ENCODE measurements around the gene HACL1. TPM values are rescaled to one million over a fixed set of nuclear protein-coding genes. Genes with fewer than 3 reads are reported as not detected.

Gene HACL1
- total and polyA plus RNA-seq, 10 donors = 18.2 to 30.1 (median 23.5) TPM

GRCh38 chr3:15636028-15636709 lies 34.8 kb upstream of the HACL1 start:
- 37 to 60% (median 45%) methylated on average over 14 of the region's 14 CpGs for WGBS, 5 donors
- H3K27ac ChIP-seq = peak overlapping the region; percentile 20 to 82 (median 68)
- no peak for DNase-seq
- no peaks in the 10 kb centered on the region for H3K27me3 ChIP-seq (replicated peaks in 1 of 7)
- TF ChIP-seq POLR2AphosphoS5 (IDR thresholded peaks at IDR 0.05) = peak in 2 of 3 donors; percentile 66 to 78
- TF ChIP-seq CTCF (IDR thresholded peaks at IDR 0.05 in 8 of 11, conservative IDR thresholded peaks at IDR 0.05 in 3 of 11) = peak in 1 of 11 experiments; percentile 21
- TF ChIP-seq POLR2A (IDR thresholded peaks at IDR 0.05) = no peak
- H3K9me3 ChIP-seq = no peaks in the 10 kb centered on the region
- intact Hi-C loops (cut with DNase I; ENCODE audit: low total_unique reads) = loop anchor here (10.0 kb wide), 1 partner anchor 539 kb away; the partner anchor contains the start of gene GALNT15
- H3K4me1 ChIP-seq = peaks cover 4 to 55% (median 28%) of the 10 kb centered on the region in 6 donors
- H3K4me3 ChIP-seq = peak overlapping the region in 1 of 8 donors; percentile 3
- peaks cover 0 to 4% (median 0%) of the 10 kb centered on the region in 6 donors for H3K36me3 ChIP-seq

- Histone ChIP-seq H3K36me3 (peaks cover 0 to 4% (median 0%) of the 10 kb centered on the region in 6 donors), H3K27me3 (replicated peaks in 1 of 7) (no peaks in the 10 kb centered on the region), H3K9me3 (no peaks in the 10 kb centered on the region), H3K4me3 (no peak overlapping the region), H3K4me1 (peaks cover 4 to 65% (median 37%) of the 10 kb centered on the region in 6 donors), H3K27ac (peak overlapping the region in 6 of 8 donors; percentile 7 to 82 (median 72))
- 74 to 83% (median 81%) methylated on average over 13 of the region's 13 CpGs for WGBS, 5 donors
- intact Hi-C loops (cut with DNase I; ENCODE audit: low total_unique reads) = loop anchor here (10.0 kb wide), 1 partner anchor 540 kb away; the partner anchor contains the start of gene GALNT15
- no peak for DNase-seq
- no peak for TF ChIP-seq POLR2AphosphoS5 (IDR thresholded peaks at IDR 0.05)
- no peak for TF ChIP-seq CTCF (IDR thresholded peaks at IDR 0.05 in 8 of 11, conservative IDR thresholded peaks at IDR 0.05 in 3 of 11)
- no peak for TF ChIP-seq POLR2A (IDR thresholded peaks at IDR 0.05)
Measured at GRCh38 chr3:15635121-15635661, 33.8 kb upstream of the HACL1 start.

- WGBS, 5 donors = 81 to 97% (median 87%) methylated on average over 2 of the region's 2 CpGs
- H3K27me3 ChIP-seq (replicated peaks in 1 of 7) = no peaks in the 10 kb centered on the region
- H3K4me1 ChIP-seq = peaks cover 7 to 70% (median 43%) of the 10 kb centered on the region in 6 donors
- intact Hi-C loops (cut with DNase I; ENCODE audit: low total_unique reads) = loop anchor here (10.0 kb wide), 1 partner anchor 540 kb away; the partner anchor contains the start of gene GALNT15
- no peaks in the 10 kb centered on the region for H3K9me3 ChIP-seq
- peak overlapping the region in 6 of 8 donors; percentile 3 to 82 (median 36) for H3K27ac ChIP-seq
- DNase-seq = no peak
- no peak for TF ChIP-seq CTCF (IDR thresholded peaks at IDR 0.05 in 8 of 11, conservative IDR thresholded peaks at IDR 0.05 in 3 of 11)
- no peak for TF ChIP-seq POLR2AphosphoS5 (IDR thresholded peaks at IDR 0.05)
- TF ChIP-seq POLR2A (IDR thresholded peaks at IDR 0.05) = no peak
- H3K4me3 ChIP-seq = no peak overlapping the region
- H3K36me3 ChIP-seq = peaks cover 0 to 4% (median 0%) of the 10 kb centered on the region in 6 donors
Measured at GRCh38 chr3:15634671-15635070, 33.3 kb upstream of the HACL1 start.
